ENCODE measurements around the gene MYO9B. TPM values are rescaled to one million over a fixed set of nuclear protein-coding genes. Genes with fewer than 3 reads are reported as not detected.

MYO9B gene
- total and polyA plus RNA-seq, 2 of the 13 experiments (the other 11 are each of a cell fraction or from before 2014, with no cell fraction given), result 18.0 to 18.3 TPM

DNA sequence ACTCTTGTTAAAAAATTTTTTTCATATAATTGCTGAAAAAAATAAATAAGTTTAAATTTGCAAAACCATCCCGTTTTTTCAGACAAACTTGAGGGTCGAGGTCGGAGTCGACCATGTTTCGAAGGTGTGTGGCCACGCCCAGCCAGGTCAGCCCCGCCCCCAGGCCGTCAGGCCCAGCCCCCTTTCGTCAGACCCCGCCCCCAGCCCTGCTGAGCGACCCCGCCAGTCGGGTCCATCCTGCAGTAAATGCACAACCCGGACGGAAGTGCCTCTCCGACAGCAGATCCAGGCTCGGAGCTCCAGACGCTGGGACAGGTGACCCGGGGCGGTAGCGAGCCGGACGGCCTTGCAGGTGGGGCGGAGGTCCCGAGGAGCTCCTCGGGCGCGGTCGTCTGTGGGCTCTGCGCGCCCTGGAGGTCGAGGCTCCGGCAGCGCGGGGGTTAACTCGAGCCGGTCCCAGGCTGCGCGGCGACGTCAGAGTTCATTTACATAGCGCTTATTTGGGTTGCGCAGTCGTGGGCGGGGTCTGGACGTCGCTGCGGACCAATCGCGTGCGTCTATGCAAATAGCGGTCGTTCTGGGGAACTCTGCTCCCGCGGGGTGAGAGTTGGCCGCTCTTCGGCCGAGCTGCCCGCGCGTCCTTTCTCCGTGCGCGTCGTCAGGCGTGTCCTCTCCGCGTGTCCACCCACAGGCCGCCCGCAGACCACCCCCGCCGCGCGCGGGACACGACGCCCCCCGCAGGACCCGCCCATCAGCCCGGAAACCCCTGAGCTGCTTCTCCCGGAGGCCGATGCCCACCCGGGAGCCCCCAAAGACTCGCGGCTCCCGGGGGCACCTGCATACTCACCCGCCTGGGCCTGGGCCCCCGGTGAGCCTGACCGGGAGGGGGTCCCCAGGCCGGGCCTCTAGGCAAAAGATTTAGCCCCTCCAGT, 150.7 kb downstream of the MYO9B start, which contains the start of gene OCEL1 (continued):
- TF ChIP-seq SOX13 (IDR thresholded peaks at IDR 0.05) (no peak), SOX13 (CRISPR knock-in tag; conservative IDR thresholded peaks at IDR 0.05 in 1 of 2, IDR thresholded peaks at IDR 0.05 in 1 of 2) (no peak), ZNF367 (CRISPR knock-in tag; IDR thresholded peaks at IDR 0.05; ENCODE audit: borderline replicate concordance) (no peak), SP1 (IDR thresholded peaks at IDR 0.05) (no peak), SP1 (CRISPR knock-in tag; IDR thresholded peaks at IDR 0.05) (no peak; the same call in none of the 2 replicates), MEIS1 (CRISPR knock-in tag; IDR thresholded peaks at IDR 0.05; ENCODE audit: borderline replicate concordance) (peak; percentile 45; the same call in 1 of the 2 replicates), RXRA (CRISPR knock-in tag; IDR thresholded peaks at IDR 0.05) (peak; percentile 82), XBP1 (CRISPR knock-in tag; IDR thresholded peaks at IDR 0.05) (no peak), ZSCAN20 (CRISPR knock-in tag; IDR thresholded peaks at IDR 0.05; ENCODE audit: borderline replicate concordance) (peak; percentile 44; the same call in 1 of the 2 replicates), ZNF432 (CRISPR knock-in tag; IDR thresholded peaks at IDR 0.05; ENCODE audit: borderline replicate concordance) (no peak), TCF7L2 (IDR thresholded peaks at IDR 0.05; ENCODE audit: low read depth, low read length) (no peak), ZBTB8A (CRISPR knock-in tag; IDR thresholded peaks at IDR 0.05; ENCODE audit: borderline replicate concordance, low read depth) (no peak), ZNF878 (CRISPR knock-in tag; IDR thresholded peaks at IDR 0.05) (no peak), SMAD3 (CRISPR knock-in tag; IDR thresholded peaks at IDR 0.05) (no peak), GLI4 (CRISPR knock-in tag; IDR thresholded peaks at IDR 0.05; ENCODE audit: borderline replicate concordance) (no peak), JDP2 (CRISPR knock-in tag; IDR thresholded peaks at IDR 0.05; ENCODE audit: borderline replicate concordance) (no peak), ZNF282 (IDR thresholded peaks at IDR 0.05; ENCODE audit: partially characterized antibody) (no peak), TEAD3 (CRISPR knock-in tag; optimal IDR thresholded peaks at IDR 0.05; ENCODE audit: borderline replicate concordance) (no peak), ZNF12 (CRISPR knock-in tag; IDR thresholded peaks at IDR 0.05) (no peak), ZFP62 (CRISPR knock-in tag; IDR thresholded peaks at IDR 0.05) (no peak)
- TF ChIP-seq, protein P1, sequence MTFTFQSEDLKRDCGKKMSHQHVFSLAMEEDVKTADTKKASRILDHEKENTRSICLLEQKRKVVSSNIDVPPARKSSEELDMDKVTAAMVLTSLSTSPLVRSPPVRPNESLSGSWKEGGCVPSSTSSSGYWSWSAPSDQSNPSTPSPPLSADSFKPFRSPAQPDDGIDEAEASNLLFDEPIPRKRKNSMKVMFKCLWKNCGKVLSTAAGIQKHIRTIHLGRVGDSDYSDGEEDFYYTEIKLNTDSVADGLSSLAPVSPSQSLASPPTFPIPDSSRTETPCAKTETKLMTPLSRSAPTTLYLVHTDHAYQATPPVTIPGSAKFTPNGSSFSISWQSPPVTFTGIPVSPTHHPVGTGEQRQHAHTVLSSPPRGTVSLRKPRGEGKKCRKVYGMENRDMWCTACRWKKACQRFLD (CRISPR knock-in tag; IDR thresholded peaks at IDR 0.05; ENCODE audit: borderline replicate concordance), result no peak; the same call in 1 of the 2 replicates
- TF ChIP-seq, protein P2, sequence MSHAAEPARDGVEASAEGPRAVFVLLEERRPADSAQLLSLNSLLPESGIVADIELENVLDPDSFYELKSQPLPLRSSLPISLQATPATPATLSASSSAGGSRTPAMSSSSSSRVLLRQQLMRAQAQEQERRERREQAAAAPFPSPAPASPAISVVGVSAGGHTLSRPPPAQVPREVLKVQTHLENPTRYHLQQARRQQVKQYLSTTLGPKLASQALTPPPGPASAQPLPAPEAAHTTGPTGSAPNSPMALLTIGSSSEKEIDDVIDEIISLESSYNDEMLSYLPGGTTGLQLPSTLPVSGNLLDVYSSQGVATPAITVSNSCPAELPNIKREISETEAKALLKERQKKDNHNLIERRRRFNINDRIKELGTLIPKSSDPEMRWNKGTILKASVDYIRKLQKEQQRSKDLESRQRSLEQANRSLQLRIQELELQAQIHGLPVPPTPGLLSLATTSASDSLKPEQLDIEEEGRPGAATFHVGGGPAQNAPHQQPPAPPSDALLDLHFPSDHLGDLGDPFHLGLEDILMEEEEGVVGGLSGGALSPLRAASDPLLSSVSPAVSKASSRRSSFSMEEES (CRISPR knock-in tag; IDR thresholded peaks at IDR 0.05), result peak; percentile 32; the same call in 1 of the 2 replicates
- TF ChIP-seq, protein P3, sequence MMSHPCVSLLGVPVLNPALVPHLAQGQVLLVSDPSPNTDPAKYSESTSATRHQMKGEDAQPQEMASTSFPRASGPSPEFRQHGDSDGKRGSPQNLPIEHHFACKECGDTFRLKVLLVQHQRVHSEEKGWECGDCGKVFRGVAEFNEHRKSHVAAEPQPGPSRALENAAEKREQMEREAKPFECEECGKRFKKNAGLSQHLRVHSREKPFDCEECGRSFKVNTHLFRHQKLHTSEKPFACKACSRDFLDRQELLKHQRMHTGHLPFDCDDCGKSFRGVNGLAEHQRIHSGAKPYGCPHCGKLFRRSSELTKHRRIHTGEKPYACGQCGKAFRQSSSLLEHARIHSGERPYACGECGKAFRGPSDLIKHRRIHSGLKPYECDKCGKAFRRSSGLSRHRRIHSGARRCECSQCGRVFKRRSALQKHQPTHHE (CRISPR knock-in tag; IDR thresholded peaks at IDR 0.05; ENCODE audit: borderline replicate concordance), result 0 out of 2 replicates have a peak, but pooled peaks have one; percentile 86
- TF ChIP-seq, protein P4, sequence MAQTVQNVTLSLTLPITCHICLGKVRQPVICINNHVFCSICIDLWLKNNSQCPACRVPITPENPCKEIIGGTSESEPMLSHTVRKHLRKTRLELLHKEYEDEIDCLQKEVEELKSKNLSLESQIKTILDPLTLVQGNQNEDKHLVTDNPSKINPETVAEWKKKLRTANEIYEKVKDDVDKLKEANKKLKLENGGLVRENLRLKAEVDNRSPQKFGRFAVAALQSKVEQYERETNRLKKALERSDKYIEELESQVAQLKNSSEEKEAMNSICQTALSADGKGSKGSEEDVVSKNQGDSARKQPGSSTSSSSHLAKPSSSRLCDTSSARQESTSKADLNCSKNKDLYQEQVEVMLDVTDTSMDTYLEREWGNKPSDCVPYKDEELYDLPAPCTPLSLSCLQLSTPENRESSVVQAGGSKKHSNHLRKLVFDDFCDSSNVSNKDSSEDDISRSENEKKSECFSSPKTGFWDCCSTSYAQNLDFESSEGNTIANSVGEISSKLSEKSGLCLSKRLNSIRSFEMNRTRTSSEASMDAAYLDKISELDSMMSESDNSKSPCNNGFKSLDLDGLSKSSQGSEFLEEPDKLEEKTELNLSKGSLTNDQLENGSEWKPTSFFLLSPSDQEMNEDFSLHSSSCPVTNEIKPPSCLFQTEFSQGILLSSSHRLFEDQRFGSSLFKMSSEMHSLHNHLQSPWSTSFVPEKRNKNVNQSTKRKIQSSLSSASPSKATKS (CRISPR knock-in tag; IDR thresholded peaks at IDR 0.05), result no peak
